Neural cell (in vitro differentiated cells): ENCODE data around the gene PLXNA4. TPM values are rescaled to one million over a fixed set of nuclear protein-coding genes. Genes with fewer than 3 reads are reported as not detected.

Experiments
- H2AFZ ChIP-seq: fragments of 200-600, 300-800 bp; sonication (generic), shearing (Covaris generic); 2 replicates; pipeline ENCODE4 v1.6.0; 2014; ENCODE audit warnings: low read depth, mild to moderate bottlenecking, antibody characterized with exemption, low read length, moderate library complexity
- H3F3A ChIP-seq: fragments of 200-600 bp; shearing (Covaris generic); 2 replicates; pipeline ENCODE4 v1.6.1; 2016; ENCODE audit warnings: mild to moderate bottlenecking, moderate library complexity, mixed read lengths, antibody characterized with exemption, low read length; ENCODE audit not compliant: insufficient read depth, poor library complexity, severe bottlenecking
- H3K27ac ChIP-seq: fragments of 200-600, 300-800 bp; sonication (generic), shearing (Covaris generic); 2 replicates; pipeline ENCODE4 v1.5.1; 2014; ENCODE audit warnings: mild to moderate bottlenecking, low read length, moderate library complexity
- H3K27me3 ChIP-seq: fragments of 300-800, 200-600 bp; sonication (generic), shearing (Covaris generic); 2 replicates; pipeline ENCODE4 v1.6.0; 2014; ENCODE audit warnings: mild to moderate bottlenecking, low read depth, low read length, moderate library complexity; ENCODE audit not compliant: insufficient read depth
- H3K36me3 ChIP-seq: fragments of 300-800, 200-600 bp; sonication (generic), shearing (Covaris generic); 2 replicates; pipeline ENCODE4 v1.5.1; 2014; ENCODE audit warnings: mild to moderate bottlenecking, antibody characterized with exemption, low read length, moderate library complexity; ENCODE audit not compliant: insufficient read depth
- H3K4me2 ChIP-seq: fragments of 300-800, 200-600 bp; sonication (generic), shearing (Covaris generic); 2 replicates; pipeline ENCODE4 v1.6.0; 2014; ENCODE audit warnings: mild to moderate bottlenecking, low read length
- H3K4me3 ChIP-seq: fragments of 300-800, 200-600 bp; sonication (generic), shearing (Covaris generic); 2 replicates; pipeline ENCODE4 v1.5.1; 2014; ENCODE audit warnings: mild to moderate bottlenecking, low read length, moderate library complexity
- H3K79me2 ChIP-seq: fragments of 200-600 bp; shearing (Covaris generic); replicated peaks from 2 replicates; pipeline ENCODE4 v1.6.0; 2014; ENCODE audit warnings: mild to moderate bottlenecking, low read length, moderate library complexity; ENCODE audit not compliant: insufficient read depth
- H3K9ac ChIP-seq: fragments of 300-800, 200-600 bp; sonication (generic), shearing (Covaris generic); 2 replicates; pipeline ENCODE4 v1.6.1; 2016; ENCODE audit warnings: mild to moderate bottlenecking, low read length, mixed read lengths
- H3K9me2 ChIP-seq: fragments of 200-600 bp; shearing (Covaris generic); 2 replicates; pipeline ENCODE4 v1.6.1; 2016; ENCODE audit warnings: mild to moderate bottlenecking, low read length, mixed read lengths; ENCODE audit not compliant: insufficient read depth
- H3K9me3 ChIP-seq: fragments of 200-600, 300-800 bp; sonication (generic), shearing (Covaris generic); 2 replicates; pipeline ENCODE4 v1.6.1; 2016; ENCODE audit warnings: mild to moderate bottlenecking, mixed run types, low read length, moderate library complexity, mixed read lengths
- H4K20me1 ChIP-seq: fragments of 200-600 bp; shearing (Covaris generic); 2 replicates; pipeline ENCODE4 v1.6.1; 2016; ENCODE audit warnings: mild to moderate bottlenecking, mixed run types; ENCODE audit not compliant: insufficient read depth
- CTCF ChIP-seq: fragments of 450-650 bp; IDR thresholded peaks from 2 replicates; pipeline ENCODE4 v1.5.1; 2014; ENCODE audit warnings: antibody characterized with exemption, mild to moderate bottlenecking, moderate library complexity; ENCODE audit not compliant: poor library complexity, severe bottlenecking
- EP300 ChIP-seq: fragments of 450-650 bp; conservative IDR thresholded peaks from 2 replicates; pipeline ENCODE4 v1.6.1; 2014; ENCODE audit warnings: antibody characterized with exemption, mild to moderate bottlenecking, moderate library complexity; ENCODE audit not compliant: poor library complexity, severe bottlenecking
- EZH2 ChIP-seq: fragments of 200-600, 300-800 bp; shearing (Covaris generic), sonication (generic); IDR thresholded peaks from 2 replicates; pipeline ENCODE4 v1.6.1; 2014; ENCODE audit warnings: antibody characterized with exemption, low read length, borderline replicate concordance, mild to moderate bottlenecking; ENCODE audit not compliant: insufficient read depth, poor library complexity, severe bottlenecking
- MXI1 ChIP-seq: fragments of 450-650 bp; conservative IDR thresholded peaks from 2 replicates; pipeline ENCODE4 v1.6.1; 2014; ENCODE audit warnings: antibody characterized with exemption, mild to moderate bottlenecking; ENCODE audit not compliant: poor library complexity, severe bottlenecking
- POLR2AphosphoS5 ChIP-seq: IDR thresholded peaks from 2 replicates; pipeline ENCODE4 v1.6.1; 2012
- RAD21 ChIP-seq: fragments of 450-650 bp; conservative IDR thresholded peaks from 2 replicates; pipeline ENCODE4 v1.6.1; 2014; ENCODE audit warnings: antibody characterized with exemption, mild to moderate bottlenecking, moderate library complexity
- REST ChIP-seq: IDR thresholded peaks from 2 replicates; pipeline ENCODE4 v1.6.1; 2012; ENCODE audit warnings: borderline replicate concordance
- SMC3 ChIP-seq: fragments of 450-650 bp; conservative IDR thresholded peaks from 2 replicates; pipeline ENCODE4 v1.6.1; 2014; ENCODE audit warnings: antibody characterized with exemption, mild to moderate bottlenecking, moderate library complexity; ENCODE audit not compliant: poor library complexity
- TAF1 ChIP-seq: IDR thresholded peaks from 2 replicates; pipeline ENCODE4 v1.6.1; 2012; ENCODE audit warnings: low read depth
- polyA plus RNA-seq: library from polyadenylated mRNA; depleted of rRNA; stranded (reverse); fragments of >200 nt; gene quantifications from 2 replicates; pipeline ENCODE4 v1.2.3, GENCODE V29; 2014

PLXNA4 gene
- polyA plus RNA-seq, 1 donor from 2014 or later, result 7.2 TPM

GRCh38 chr7:132333301-132333700 is 243.0 kb downstream of the PLXNA4 start:
- no peak overlapping the region for H2AFZ ChIP-seq
- H4K20me1 ChIP-seq, result no peaks in the 10 kb centered on the region
- no peaks in the 10 kb centered on the region for H3K36me3 ChIP-seq
- no peak overlapping the region for H3K9ac ChIP-seq
- no peak overlapping the region for H3K4me2 ChIP-seq
- no peak overlapping the region for H3K4me3 ChIP-seq
- no peaks in the 10 kb centered on the region for H3K9me2 ChIP-seq
- no peak for TF ChIP-seq RAD21
- no peak for TF ChIP-seq TAF1
- TF ChIP-seq EP300, result no peak
- no peak for TF ChIP-seq EZH2
- TF ChIP-seq POLR2AphosphoS5, result no peak
- TF ChIP-seq SMC3, result no peak
- no peak for TF ChIP-seq CTCF
- no peaks in the 10 kb centered on the region for H3K79me2 ChIP-seq
- H3K9me3 ChIP-seq, result no peaks in the 10 kb centered on the region
- H3F3A ChIP-seq, result no peaks in the 10 kb centered on the region
- H3K27me3 ChIP-seq, result no peaks in the 10 kb centered on the region
- H3K27ac ChIP-seq, result no peak overlapping the region

GRCh38 chr7:132328760-132329159 is 247.5 kb downstream of the PLXNA4 start:
- TF ChIP-seq EZH2 (no peak), POLR2AphosphoS5 (no peak), MXI1 (no peak), REST (no peak), TAF1 (no peak)
- Histone ChIP-seq H3K4me2 (no peak overlapping the region), H3K9me2 (no peaks in the 10 kb centered on the region), H3K27me3 (no peaks in the 10 kb centered on the region), H3K27ac (no peak overlapping the region), H4K20me1 (no peaks in the 10 kb centered on the region), H3K36me3 (no peaks in the 10 kb centered on the region), H3K9ac (no peak overlapping the region), H3K79me2 (no peaks in the 10 kb centered on the region), H3K9me3 (no peaks in the 10 kb centered on the region), H2AFZ (no peak overlapping the region), H3F3A (no peaks in the 10 kb centered on the region), H3K4me3 (no peak overlapping the region)
